Measurements from ENCODE around the gene TMEM182. TPM values are rescaled to one million over a fixed set of nuclear protein-coding genes. Genes with fewer than 3 reads are reported as not detected.

Gene TMEM182
- total RNA-seq, 2 donors from 2014 or later, result 2.0 to 4.3 TPM

DNA sequence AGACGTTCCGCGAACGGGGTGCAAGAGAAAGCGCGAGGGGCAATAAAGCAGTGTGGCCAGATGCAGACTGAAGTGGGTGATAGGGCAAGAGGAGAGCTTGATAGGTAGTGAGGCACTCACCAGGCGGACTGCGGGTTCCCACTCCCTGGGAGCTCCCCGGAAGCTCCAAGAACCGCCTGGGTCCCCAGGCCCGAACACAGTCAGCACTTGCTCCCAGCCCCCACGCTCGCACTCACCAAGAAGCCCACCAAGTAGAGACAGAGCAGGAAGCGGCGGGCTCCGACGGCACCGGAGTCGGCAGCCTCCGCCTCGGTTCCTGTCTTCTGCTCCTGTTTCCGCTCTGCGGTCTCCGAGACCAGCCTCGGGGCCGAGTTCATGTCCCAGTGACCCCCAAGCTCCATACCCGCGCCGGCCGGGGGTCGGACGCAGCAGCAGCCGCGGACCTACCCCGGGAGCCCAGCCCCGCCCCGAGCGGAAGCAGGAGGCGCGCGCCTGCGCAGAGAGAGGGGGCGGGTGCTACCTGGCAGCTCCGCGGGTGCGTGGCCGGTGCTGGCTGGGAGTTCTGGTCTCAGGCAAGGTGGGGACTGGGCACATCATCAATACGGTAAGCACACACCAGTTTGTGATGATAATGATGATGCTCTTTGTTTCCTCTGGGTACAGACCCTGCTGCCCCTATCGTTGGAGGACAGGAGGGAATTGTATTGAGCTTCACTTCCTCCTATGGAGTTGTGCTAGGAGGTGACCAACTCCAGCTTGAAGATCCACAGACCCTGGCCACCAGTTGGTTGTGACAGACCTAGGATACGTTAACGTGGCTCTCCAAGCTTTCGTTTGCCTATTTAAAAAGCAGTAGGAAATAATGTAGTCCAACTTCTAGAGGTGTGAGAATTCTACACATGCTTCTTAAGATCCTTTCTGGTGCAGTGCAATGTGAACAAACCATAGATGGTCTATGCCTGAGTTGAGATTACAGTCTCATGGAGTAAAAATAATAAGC, 25.1 kb upstream of the TMEM182 start:
- 1% methylated on average over 30 of the region's 52 CpGs for WGBS
- no peaks in the 10 kb centered on the region for H3K9me3 ChIP-seq
- H3K27me3 ChIP-seq (replicated peaks; ENCODE audit: insufficient read depth), result no peaks in the 10 kb centered on the region
- peak overlapping the region; percentile 47 to 82 for H3K27ac ChIP-seq
- intact Hi-C loops (cut with DNase I), result no loop called here
- no peaks in the 10 kb centered on the region for H3K36me3 ChIP-seq
- peak; percentile 66 for TF ChIP-seq POLR2A (IDR thresholded peaks at IDR 0.05)
- TF ChIP-seq POLR2AphosphoS5 (IDR thresholded peaks at IDR 0.05), result peak; percentile 79
- TF ChIP-seq CTCF (IDR thresholded peaks at IDR 0.05), result no peak
- H3K4me1 ChIP-seq (replicated peaks), result no peaks in the 10 kb centered on the region
- H3K4me3 ChIP-seq, result peak overlapping the region; percentile 65 to 99
- peak; percentile 78 for DNase-seq (ENCODE audit: low spot score)

DNA sequence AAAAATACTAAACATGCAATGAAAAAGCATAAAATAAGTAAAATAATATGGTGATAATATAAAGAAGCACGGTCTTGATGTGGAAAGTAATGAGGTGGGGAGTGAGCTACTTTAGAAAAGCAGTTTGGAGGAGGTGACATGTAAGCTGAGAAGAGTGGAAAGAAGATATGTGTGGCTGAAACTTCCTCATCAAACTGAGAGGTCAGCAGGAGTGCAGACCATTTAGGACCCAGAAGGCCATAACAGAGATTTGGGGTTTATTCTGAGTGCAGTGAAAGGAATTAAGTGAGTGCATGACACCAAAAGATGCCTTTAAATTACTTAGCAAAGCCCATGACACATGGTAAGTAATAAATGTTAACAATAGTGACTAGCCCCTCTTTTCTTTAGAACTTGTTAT, 24.4 kb upstream of the TMEM182 start:
- peak overlapping the region in 1 of 2 donors; percentile 65 for H3K4me3 ChIP-seq
- H3K36me3 ChIP-seq, result no peaks in the 10 kb centered on the region
- intact Hi-C loops (cut with DNase I), result no loop called here
- H3K27me3 ChIP-seq (replicated peaks; ENCODE audit: insufficient read depth), result no peaks in the 10 kb centered on the region
- no peak for DNase-seq (ENCODE audit: low spot score)
- 59% methylated on average over 1 of the region's 1 CpG for WGBS
- no peaks in the 10 kb centered on the region for H3K4me1 ChIP-seq (replicated peaks)
- no peaks in the 10 kb centered on the region for H3K9me3 ChIP-seq
- no peak for TF ChIP-seq POLR2A (IDR thresholded peaks at IDR 0.05)
- H3K27ac ChIP-seq, result no peak overlapping the region

DNA sequence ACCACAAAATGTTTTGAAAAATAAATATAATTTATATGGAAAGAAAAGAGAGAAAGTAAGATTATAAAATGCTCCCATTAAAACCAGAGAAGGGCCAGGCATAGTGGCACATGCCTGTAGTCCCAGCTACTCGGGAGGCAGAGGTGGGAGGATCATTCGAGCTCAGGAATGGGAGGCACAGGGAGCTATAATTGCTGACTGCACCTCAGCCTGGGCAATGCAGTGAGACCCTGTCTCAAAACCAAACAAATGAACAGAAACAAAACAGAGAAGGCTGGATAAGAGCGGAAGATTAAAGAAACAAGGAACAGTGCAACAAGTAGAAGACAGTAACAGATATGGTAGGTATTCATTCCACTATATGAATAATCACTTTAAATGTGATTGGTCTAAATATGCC, 18.6 kb upstream of the TMEM182 start:
- no peaks in the 10 kb centered on the region for H3K4me1 ChIP-seq (replicated peaks)
- H3K27ac ChIP-seq, result no peak overlapping the region
- TF ChIP-seq CTCF (IDR thresholded peaks at IDR 0.05) (no peak), POLR2A (IDR thresholded peaks at IDR 0.05) (no peak), POLR2AphosphoS5 (IDR thresholded peaks at IDR 0.05) (no peak)
- H3K4me3 ChIP-seq, result no peak overlapping the region
- intact Hi-C loops (cut with DNase I), result no loop called here
- WGBS, result 93% methylated on average over 3 of the region's 3 CpGs
- H3K27me3 ChIP-seq (replicated peaks; ENCODE audit: insufficient read depth), result no peaks in the 10 kb centered on the region
- no peak for DNase-seq (ENCODE audit: low spot score)
- no peaks in the 10 kb centered on the region for H3K36me3 ChIP-seq
- no peaks in the 10 kb centered on the region for H3K9me3 ChIP-seq

GRCh38 chr2:102748107-102748506, 13.7 kb upstream of the TMEM182 start:
- Histone ChIP-seq H3K27me3 (replicated peaks; ENCODE audit: insufficient read depth) (no peaks in the 10 kb centered on the region), H3K4me1 (replicated peaks) (no peaks in the 10 kb centered on the region), H3K27ac (no peak overlapping the region), H3K36me3 (no peaks in the 10 kb centered on the region), H3K4me3 (no peak overlapping the region), H3K9me3 (no peaks in the 10 kb centered on the region)
- 93% methylated on average over 4 of the region's 4 CpGs for WGBS
- TF ChIP-seq POLR2AphosphoS5 (IDR thresholded peaks at IDR 0.05) (no peak), CTCF (IDR thresholded peaks at IDR 0.05) (no peak), POLR2A (IDR thresholded peaks at IDR 0.05) (no peak)
- DNase-seq (ENCODE audit: low spot score), result no peak
- intact Hi-C loops (cut with DNase I), result no loop called here

GRCh38 chr2:102749938-102750337, 11.9 kb upstream of the TMEM182 start:
- H3K36me3 ChIP-seq, result no peaks in the 10 kb centered on the region
- H3K4me3 ChIP-seq, result no peak overlapping the region
- no peaks in the 10 kb centered on the region for H3K9me3 ChIP-seq
- WGBS, result 86% methylated on average over 3 of the region's 3 CpGs
- H3K27me3 ChIP-seq (replicated peaks; ENCODE audit: insufficient read depth), result no peaks in the 10 kb centered on the region
- intact Hi-C loops (cut with DNase I), result no loop called here
- DNase-seq (ENCODE audit: low spot score), result no peak
- no peak overlapping the region for H3K27ac ChIP-seq
- TF ChIP-seq POLR2A (IDR thresholded peaks at IDR 0.05) (no peak), CTCF (IDR thresholded peaks at IDR 0.05) (no peak), POLR2AphosphoS5 (IDR thresholded peaks at IDR 0.05) (no peak)
- no peaks in the 10 kb centered on the region for H3K4me1 ChIP-seq (replicated peaks)
